Bronchial epithelial cell (primary cell): ENCODE results near the gene ALG13. TPM values are rescaled to one million over a fixed set of nuclear protein-coding genes. Genes with fewer than 3 reads are reported as not detected.
"Not testable (repeated sequence)": the region's sequence is repeated elsewhere in the genome, so short reads cannot be mapped to it uniquely, and the experiment has no call there.

ENCODE experiments used
- DNase-seq: peaks from one replicate; pipeline ENCODE4 v3.0.0-alpha.2; 2010; ENCODE audit warnings: low read depth
- FAIRE-seq: peaks from 2 replicates; lab custom pipeline; 2011; peaks lifted over from hg19 to GRCh38; lab: Jason Lieb, UNC
- H3K27me3 ChIP-seq: 2 replicates; pipeline ENCODE4 v1.5.1; 2011; ENCODE audit warnings: low read length; ENCODE audit not compliant: control insufficient read depth, insufficient read depth
- H3K36me3 ChIP-seq: 2 replicates; pipeline ENCODE4 v1.5.1; 2011; ENCODE audit warnings: low read length; ENCODE audit not compliant: control insufficient read depth, insufficient read depth
- H3K4me3 ChIP-seq: 2 replicates; pipeline ENCODE4 v1.5.1; 2011; ENCODE audit warnings: mild to moderate bottlenecking, low read depth, low read length, control low read depth
- CTCF ChIP-seq: IDR thresholded peaks from 2 replicates; pipeline ENCODE4 v1.5.1; 2011; ENCODE audit warnings: mild to moderate bottlenecking, moderate library complexity, low read length, control low read depth, inconsistent platforms; ENCODE audit not compliant: insufficient read depth, severe bottlenecking
- total RNA-seq: library from RNA; depleted of rRNA; stranded (reverse); fragments of >200 nt; gene quantifications from 2 replicates; pipeline ENCODE4 v1.2.1, GENCODE V29; 2014

The ALG13 gene
- total RNA-seq, 1 donor from 2014 or later, result 35.0 TPM

GRCh38 chrX:111761578-111762135, 80.7 kb downstream of the ALG13 start:
- DNase-seq, result no peak
- Histone ChIP-seq H3K27me3 (no peaks in the 10 kb centered on the region), H3K4me3 (no peak overlapping the region), H3K36me3 (no peaks in the 10 kb centered on the region)
- FAIRE-seq, result no peak
- no peak for TF ChIP-seq CTCF

DNA sequence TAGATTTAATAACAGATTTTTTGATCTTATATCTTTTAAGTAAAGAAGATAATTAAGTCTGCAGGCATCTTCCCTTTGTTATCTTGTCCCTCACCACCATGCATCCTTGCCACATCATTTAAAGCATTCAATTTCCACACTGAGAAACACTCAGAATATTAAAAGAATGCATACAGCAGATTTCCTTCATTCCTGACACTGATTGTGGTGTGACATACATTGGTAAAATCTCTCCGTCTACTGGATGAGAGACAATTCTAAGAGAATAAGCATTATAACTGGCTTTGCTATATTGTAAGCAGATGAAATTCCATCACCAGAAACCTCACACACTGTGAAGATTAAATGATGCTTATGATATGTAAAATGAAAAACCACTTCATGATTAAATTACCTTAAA, 97.6 kb downstream of the ALG13 start:
- no peaks in the 10 kb centered on the region for H3K27me3 ChIP-seq
- H3K4me3 ChIP-seq, result no peak overlapping the region
- no peaks in the 10 kb centered on the region for H3K36me3 ChIP-seq
- FAIRE-seq (no peak), DNase-seq (no peak)
- no peak for TF ChIP-seq CTCF

- no peaks in the 10 kb centered on the region for H3K36me3 ChIP-seq
- no peak for FAIRE-seq
- TF ChIP-seq CTCF, result no peak
- no peak overlapping the region for H3K4me3 ChIP-seq
- DNase-seq, result peak; percentile 18
- no peaks in the 10 kb centered on the region for H3K27me3 ChIP-seq
Measured at GRCh38 chrX:111779582-111779981, 98.6 kb downstream of the ALG13 start.

GRCh38 chrX:111784667-111785066, 103.7 kb downstream of the ALG13 start:
- DNase-seq, result no peak
- Histone ChIP-seq H3K36me3 (no peaks in the 10 kb centered on the region), H3K4me3 (no peak overlapping the region), H3K27me3 (no peaks in the 10 kb centered on the region)
- no peak for TF ChIP-seq CTCF
- no peak for FAIRE-seq

- H3K36me3 ChIP-seq, H3K27me3 ChIP-seq, H3K4me3 ChIP-seq, DNase-seq, FAIRE-seq: not testable (repeated sequence)
Measured at GRCh38 chrX:111790054-111790453, 109.1 kb downstream of the ALG13 start.

Other genes with a start within 250 kb of the ALG13 start
- gene SERTM2, start 169.5 kb upstream of the ALG13 start, total RNA-seq, result under 0.01 TPM in 1 of 2 replicates, not detected in the other
- gene TRPC5OS, start 195.0 kb downstream of the ALG13 start, total RNA-seq, result not detected in 2 replicates